Kidney epithelial cell (primary cell): ENCODE results near the gene POLR2F. TPM values are rescaled to one million over a fixed set of nuclear protein-coding genes. Genes with fewer than 3 reads are reported as not detected.

ENCODE experiments used
- DNase-seq: peaks from one replicate; pipeline ENCODE4 v3.0.0-alpha.2; 2010; ENCODE audit warnings: low read depth
- H3K27me3 ChIP-seq: 2 replicates; pipeline ENCODE4 v1.6.0; 2011; ENCODE audit warnings: low read length; ENCODE audit not compliant: control insufficient read depth, insufficient read depth
- H3K36me3 ChIP-seq: 2 replicates; pipeline ENCODE4 v1.5.1; 2011; ENCODE audit warnings: low read length; ENCODE audit not compliant: control insufficient read depth, insufficient read depth
- H3K4me3 ChIP-seq: 2 replicates; pipeline ENCODE4 v1.5.1; 2011; ENCODE audit warnings: low read depth, mild to moderate bottlenecking, control low read depth, low read length
- CTCF ChIP-seq: IDR thresholded peaks from 2 replicates; pipeline ENCODE4 v1.5.1; 2011; ENCODE audit warnings: mild to moderate bottlenecking, moderate library complexity, low read length, control low read depth, inconsistent platforms; ENCODE audit not compliant: insufficient read depth, poor library complexity, severe bottlenecking
- total RNA-seq: library from RNA; depleted of rRNA; stranded (reverse); fragments of >200 nt; gene quantifications from 2 replicates; pipeline ENCODE4 v1.2.3, GENCODE V29; 2015

POLR2F gene
- total RNA-seq, 1 donor from 2014 or later: 79.8 TPM

GRCh38 chr22:37990862-37991261, 37.4 kb downstream of the POLR2F start:
- peaks cover 3% of the 10 kb centered on the region for H3K27me3 ChIP-seq
- no peak for TF ChIP-seq CTCF
- no peak overlapping the region for H3K4me3 ChIP-seq
- no peak for DNase-seq
- H3K36me3 ChIP-seq: no peaks in the 10 kb centered on the region

GRCh38 chr22:37991731-37992442, 38.4 kb downstream of the POLR2F start:
- TF ChIP-seq CTCF: no peak

GRCh38 chr22:37994049-37994448, 40.5 kb downstream of the POLR2F start:
- H3K36me3 ChIP-seq: no peaks in the 10 kb centered on the region
- no peak for DNase-seq
- TF ChIP-seq CTCF: no peak

More at GRCh38 chr22:37991731-37992442, 38.4 kb downstream of the POLR2F start:
- DNase-seq: no peak
- H3K4me3 ChIP-seq: no peak overlapping the region
- no peaks in the 10 kb centered on the region for H3K36me3 ChIP-seq
- H3K27me3 ChIP-seq: peaks cover 6% of the 10 kb centered on the region

GRCh38 chr22:37994982-37995381, 41.5 kb downstream of the POLR2F start:
- Histone ChIP-seq H3K27me3 (peaks cover 11% of the 10 kb centered on the region), H3K4me3 (no peak overlapping the region), H3K36me3 (no peaks in the 10 kb centered on the region)
- TF ChIP-seq CTCF: no peak
- no peak for DNase-seq

More at GRCh38 chr22:37994049-37994448, 40.5 kb downstream of the POLR2F start:
- Histone ChIP-seq H3K4me3 (no peak overlapping the region), H3K27me3 (peaks cover 11% of the 10 kb centered on the region)

GRCh38 chr22:37995460-37995859, 42.0 kb downstream of the POLR2F start:
- no peak for TF ChIP-seq CTCF
- Histone ChIP-seq H3K36me3 (no peaks in the 10 kb centered on the region), H3K4me3 (no peak overlapping the region), H3K27me3 (peaks cover 11% of the 10 kb centered on the region)
- DNase-seq: no peak

- H3K27me3 ChIP-seq: peaks cover 11% of the 10 kb centered on the region
- no peaks in the 10 kb centered on the region for H3K36me3 ChIP-seq
- no peak for TF ChIP-seq CTCF
- no peak overlapping the region for H3K4me3 ChIP-seq
- no peak for DNase-seq
Observed at GRCh38 chr22:37996079-37996478, 42.6 kb downstream of the POLR2F start.
